K562 (cell line): ENCODE measurements around the gene CDIPT. TPM values are rescaled to one million over a fixed set of nuclear protein-coding genes. Genes with fewer than 3 reads are reported as not detected.

ENCODE experiments used
- CBX5 ChIP-seq: IDR thresholded peaks from 2 replicates; pipeline ENCODE4 v1.6.1; 2014; ENCODE audit warnings: low read depth, borderline replicate concordance
- CEBPG ChIP-seq, 3 experiments: fragments of 200-800 bp in 1 of 3; sonication (Bioruptor generic) in 1 of 3; sonication (generic) in 1 of 3; formaldehyde crosslinking in 1 of 3; IDR thresholded peaks in 2 of 3; conservative IDR thresholded peaks in 1 of 3; 2 replicates each; pipeline versions ENCODE4 v1.6.1 to v1.8.0; 2016 to 2022; ENCODE audit warnings: missing compliant biosample characterization in 2 of 3, missing genetic modification characterization in 2 of 3, mild to moderate bottlenecking in 1 of 3, missing genetic modification reagents in 1 of 3
- MAZ ChIP-seq, 2 experiments: fragments of 450-650 bp in 1 of 2; sonication (generic) in 1 of 2; formaldehyde crosslinking; IDR thresholded peaks in 1 of 2; conservative IDR thresholded peaks in 1 of 2; 2 replicates each; pipeline versions ENCODE4 v1.4.0 to v1.5.0; 2020; ENCODE audit warnings: mild to moderate bottlenecking in 1 of 2, missing genetic modification reagents in 1 of 2
- MCM2 ChIP-seq: fragments of 450-650 bp; IDR thresholded peaks from 2 replicates; pipeline ENCODE4 v1.6.1; 2017; ENCODE audit warnings: low read depth, mild to moderate bottlenecking
- MEIS2 ChIP-seq: fragments of 450-650 bp; IDR thresholded peaks from 2 replicates; pipeline ENCODE4 v1.6.1; 2014; ENCODE audit warnings: mild to moderate bottlenecking; ENCODE audit not compliant: partially characterized antibody
- MGA ChIP-seq: fragments of 450-650 bp; IDR thresholded peaks from 2 replicates; pipeline ENCODE4 v1.6.1; 2016; ENCODE audit warnings: mild to moderate bottlenecking, moderate library complexity
- NCOR1 ChIP-seq: fragments of 450-650 bp; IDR thresholded peaks from 2 replicates; pipeline ENCODE4 v1.6.1; 2016; ENCODE audit warnings: mild to moderate bottlenecking, moderate library complexity
- NR2C2 ChIP-seq, 2 experiments: fragments of 200-800 bp in 1 of 2; sonication (Bioruptor generic) in 1 of 2; sonication (generic) in 1 of 2; formaldehyde crosslinking in 1 of 2; IDR thresholded peaks; 2 replicates each; pipeline versions ENCODE4 v1.6.1 to v1.8.0; 2016 to 2022; ENCODE audit warnings: mild to moderate bottlenecking in 1 of 2, missing compliant biosample characterization in 1 of 2, missing genetic modification characterization in 1 of 2, missing genetic modification reagents in 1 of 2
- PPARD ChIP-seq: fragments of 250-450 bp; sonication (Bioruptor Pico); IDR thresholded peaks from 2 replicates; pipeline ENCODE4 v1.8.0; 2022; ENCODE audit warnings: inconsistent platforms, mild to moderate bottlenecking, moderate library complexity
- RBM22 ChIP-seq: fragments of 200-400 bp; formaldehyde crosslinking; IDR thresholded peaks from 2 replicates; pipeline ENCODE4 v1.6.1; 2018; ENCODE audit warnings: low read length, low read depth; ENCODE audit not compliant: poor library complexity, severe bottlenecking
- U2AF1 ChIP-seq: fragments of 200-400 bp; formaldehyde crosslinking; optimal IDR thresholded peaks from 2 replicates; pipeline ENCODE3; 2017; ENCODE audit warnings: mild to moderate bottlenecking, low read depth, low read length, moderate library complexity
- ZNF224 ChIP-seq: sonication (generic); formaldehyde crosslinking; IDR thresholded peaks from 2 replicates; pipeline ENCODE4 v1.8.0; 2022; ENCODE audit warnings: mild to moderate bottlenecking, missing genetic modification reagents
- polyA plus RNA-seq, 8 experiments: library from polyadenylated mRNA; depleted of rRNA in 4 of 8; stranded (reverse) in 5 of 8; unstranded in 3 of 8; fragments of >200 nt; fragmentation: Nextera tagmentation in 2 of 8; fragmentation: Illumina TruSeq in 1 of 8; extraction: Ambion mirVana in 2 of 8; extraction: Trizol in 1 of 8; gene quantifications; 2 replicates each; pipeline versions ENCODE4 v1.2.1 to v1.2.3, GENCODE V29; 2011 to 2014; ENCODE audit warnings: inconsistent platforms in 1 of 8, missing spikeins in 1 of 8
- total RNA-seq, 7 experiments: library from RNA; depleted of rRNA in 6 of 7; stranded (reverse); fragments of >200 nt in 6 of 7; fragmentation: Illumina TruSeq in 2 of 7; extraction: Trizol in 2 of 7; gene quantifications; 2 replicates each; pipeline versions ENCODE4 v1.2.1 to v1.2.3, GENCODE V29; 2011 to 2021; ENCODE audit warnings: low replicate concordance in 1 of 7
- TF ChIP-seq, protein P1 (sequence below): fragments of 450-650 bp; IDR thresholded peaks from 2 replicates; pipeline ENCODE4 v1.6.1; 2016
- TF ChIP-seq, protein P2 (sequence below): fragments of 250-450 bp; sonication (Bioruptor Pico); IDR thresholded peaks from 2 replicates; pipeline ENCODE4 v1.8.0; 2022; ENCODE audit warnings: moderate library complexity, mild to moderate bottlenecking, inconsistent platforms

The CDIPT gene
- total and polyA plus RNA-seq, 9 of the 15 experiments (the other 6 are each of a cell fraction or from before 2014, with no cell fraction given), result 1.3 to 37.0 (median 23.0) TPM

- no peak for TF ChIP-seq CEBPG (CRISPR knock-in tag; IDR thresholded peaks at IDR 0.05)
- no peak for TF ChIP-seq CEBPG (tag; conservative IDR thresholded peaks at IDR 0.05 in 1 of 2, IDR thresholded peaks at IDR 0.05 in 1 of 2)
- no peak for TF ChIP-seq MGA
- no peak for TF ChIP-seq NR2C2 (CRISPR knock-in tag; IDR thresholded peaks at IDR 0.05)
- peak; percentile 71 for TF ChIP-seq NR2C2 (tag; IDR thresholded peaks at IDR 0.05)
- TF ChIP-seq, protein P1, sequence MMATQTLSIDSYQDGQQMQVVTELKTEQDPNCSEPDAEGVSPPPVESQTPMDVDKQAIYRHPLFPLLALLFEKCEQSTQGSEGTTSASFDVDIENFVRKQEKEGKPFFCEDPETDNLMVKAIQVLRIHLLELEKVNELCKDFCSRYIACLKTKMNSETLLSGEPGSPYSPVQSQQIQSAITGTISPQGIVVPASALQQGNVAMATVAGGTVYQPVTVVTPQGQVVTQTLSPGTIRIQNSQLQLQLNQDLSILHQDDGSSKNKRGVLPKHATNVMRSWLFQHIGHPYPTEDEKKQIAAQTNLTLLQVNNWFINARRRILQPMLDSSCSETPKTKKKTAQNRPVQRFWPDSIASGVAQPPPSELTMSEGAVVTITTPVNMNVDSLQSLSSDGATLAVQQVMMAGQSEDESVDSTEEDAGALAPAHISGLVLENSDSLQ, result no peak
- TF ChIP-seq MCM2, result no peak
- TF ChIP-seq, protein P2, sequence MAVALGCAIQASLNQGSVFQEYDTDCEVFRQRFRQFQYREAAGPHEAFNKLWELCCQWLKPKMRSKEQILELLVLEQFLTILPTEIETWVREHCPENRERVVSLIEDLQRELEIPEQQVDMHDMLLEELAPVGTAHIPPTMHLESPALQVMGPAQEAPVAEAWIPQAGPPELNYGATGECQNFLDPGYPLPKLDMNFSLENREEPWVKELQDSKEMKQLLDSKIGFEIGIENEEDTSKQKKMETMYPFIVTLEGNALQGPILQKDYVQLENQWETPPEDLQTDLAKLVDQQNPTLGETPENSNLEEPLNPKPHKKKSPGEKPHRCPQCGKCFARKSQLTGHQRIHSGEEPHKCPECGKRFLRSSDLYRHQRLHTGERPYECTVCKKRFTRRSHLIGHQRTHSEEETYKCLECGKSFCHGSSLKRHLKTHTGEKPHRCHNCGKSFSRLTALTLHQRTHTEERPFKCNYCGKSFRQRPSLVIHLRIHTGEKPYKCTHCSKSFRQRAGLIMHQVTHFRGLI, result no peak
- no peak for TF ChIP-seq CBX5
- TF ChIP-seq MAZ (CRISPR knock-in tag; conservative IDR thresholded peaks at IDR 0.05 in 1 of 2, IDR thresholded peaks at IDR 0.05 in 1 of 2), result 0 out of 4 replicates have a peak, but pooled peaks of 1 of the 2 experiments have one; percentile 12
- TF ChIP-seq NCOR1, result no peak
- no peak for TF ChIP-seq ZNF224 (CRISPR knock-in tag)
- no peak for TF ChIP-seq MEIS2
- no peak for TF ChIP-seq U2AF1
- no peak for TF ChIP-seq RBM22
- no peak for TF ChIP-seq PPARD (CRISPR knock-in tag)
These were observed 42.7 kb downstream of the CDIPT start, which contains the start of gene MVP (continued) for GRCh38 chr16:29820271-29820701.
